BLaER1 treated with 17β-estradiol and CSF1 and Interleukin-3, amounts not matched to agents 10 nM and 100 nM (cell line): ENCODE results near the gene NACAD.

Experiments
- H3K27ac ChIP-seq, 11 experiments: shearing (Covaris generic); formaldehyde crosslinking; 2 replicates each; pipeline ENCODE4 v1.8.1; 2022
- H3K27me3 ChIP-seq, 11 experiments: shearing (Covaris generic); formaldehyde crosslinking; 2 replicates each; pipeline ENCODE4 v1.8.1; 2022
- H3K36me3 ChIP-seq, 11 experiments: shearing (Covaris generic); formaldehyde crosslinking; 2 replicates each; pipeline ENCODE4 v1.8.1; 2022
- H3K4me1 ChIP-seq, 10 experiments: shearing (Covaris generic); formaldehyde crosslinking; 2 replicates each; pipeline ENCODE4 v1.8.1; 2022
- H3K4me2 ChIP-seq, 11 experiments: shearing (Covaris generic); formaldehyde crosslinking; 2 replicates each; pipeline ENCODE4 v1.8.1; 2022
- H3K4me3 ChIP-seq, 10 experiments: shearing (Covaris generic); formaldehyde crosslinking; 2 replicates each; pipeline ENCODE4 v1.8.1; 2022
- H3K9ac ChIP-seq, 11 experiments: shearing (Covaris generic); formaldehyde crosslinking; 2 replicates each; pipeline ENCODE4 v1.8.1; 2022
- H3K9me3 ChIP-seq, 11 experiments: shearing (Covaris generic); formaldehyde crosslinking; replicated peaks in 1 of 11; 2 replicates each; pipeline ENCODE4 v1.8.1; 2022
- H4K20me1 ChIP-seq, 11 experiments: shearing (Covaris generic); formaldehyde crosslinking; 2 replicates each; pipeline ENCODE4 v1.8.1; 2022
- Cebpa-rat ChIP-seq, 11 experiments: shearing (Covaris generic); IDR thresholded peaks; 2 replicates each; pipeline ENCODE4 v1.8.1; 2022

NACAD gene

DNA sequence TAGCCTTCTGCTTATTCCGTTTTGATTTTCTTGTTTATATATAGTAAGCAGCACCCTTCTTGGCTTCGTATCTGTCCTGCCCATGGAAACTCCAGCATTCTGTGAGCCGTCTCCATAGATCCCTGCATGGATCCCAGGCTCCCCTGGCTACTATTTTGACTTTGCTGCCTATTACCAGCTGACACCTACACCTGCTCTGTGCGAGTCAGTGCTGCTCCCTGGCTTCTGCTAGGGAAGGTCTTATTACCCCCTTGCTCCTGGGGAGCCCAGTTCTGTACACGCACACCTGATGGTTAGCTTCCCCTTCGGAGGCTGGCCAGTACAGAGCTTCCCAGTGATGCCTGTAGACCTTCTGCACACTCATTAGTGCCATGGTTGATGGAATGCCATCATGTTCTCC, 35.4 kb downstream of the NACAD start:
- H3K9ac ChIP-seq, result no peak overlapping the region
- peaks cover 30 to 45% (median 38%) of the 10 kb centered on the region in 10 experiments; a peak in 19 of 20 replicates for H3K4me1 ChIP-seq
- no peaks in the 10 kb centered on the region for H3K27me3 ChIP-seq
- H3K36me3 ChIP-seq, result peaks cover 59 to 94% (median 80%) of the 10 kb centered on the region in 11 experiments
- TF ChIP-seq Cebpa-rat (IDR thresholded peaks at IDR 0.05), result no peak
- peak overlapping the region in 1 of 11 experiments; percentile 59; a peak in 1 of 22 replicates for H3K4me2 ChIP-seq
- H3K9me3 ChIP-seq, result peaks cover 0 to 26% (median 7%) of the 10 kb centered on the region in 11 experiments; a peak in 12 of 22 replicates
- H3K27ac ChIP-seq, result no peak overlapping the region
- no peak overlapping the region for H3K4me3 ChIP-seq
- H4K20me1 ChIP-seq, result peaks cover 29 to 99% (median 65%) of the 10 kb centered on the region in 11 experiments

GRCh38 chr7:45052011-45052410, 36.8 kb downstream of the NACAD start:
- H3K27me3 ChIP-seq, result no peaks in the 10 kb centered on the region
- H3K4me3 ChIP-seq, result no peak overlapping the region
- peaks cover 71 to 98% (median 87%) of the 10 kb centered on the region in 11 experiments for H3K36me3 ChIP-seq
- peaks cover 21 to 44% (median 34%) of the 10 kb centered on the region in 10 experiments; a peak in 19 of 20 replicates for H3K4me1 ChIP-seq
- peaks cover 29 to 100% (median 62%) of the 10 kb centered on the region in 11 experiments for H4K20me1 ChIP-seq
- no peak overlapping the region for H3K9ac ChIP-seq
- peak overlapping the region in 8 of 11 experiments; percentile 3 to 59 (median 36); a peak in 14 of 22 replicates for H3K4me2 ChIP-seq
- no peak overlapping the region for H3K27ac ChIP-seq
- H3K9me3 ChIP-seq, result peaks cover 0 to 26% (median 7%) of the 10 kb centered on the region in 11 experiments; a peak in 12 of 22 replicates
- TF ChIP-seq Cebpa-rat (IDR thresholded peaks at IDR 0.05), result no peak

DNA sequence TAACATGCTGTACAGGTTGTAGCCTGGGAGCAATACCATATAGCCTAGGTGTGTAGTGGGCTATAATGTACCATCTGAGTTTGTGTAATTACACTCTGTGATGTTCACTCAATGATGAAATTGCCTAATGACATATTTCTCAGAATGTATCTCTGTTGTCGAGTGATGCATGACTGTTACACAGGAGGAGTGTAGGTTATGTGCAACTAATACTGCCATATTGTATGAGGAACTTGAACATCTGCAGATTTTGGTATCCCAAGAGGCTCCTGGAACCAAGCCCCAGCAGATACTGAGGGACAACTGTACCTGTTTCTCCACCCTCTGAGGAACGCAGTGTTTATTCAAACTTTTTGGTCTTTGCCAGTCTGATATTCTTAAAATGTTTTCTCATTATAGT, 38.6 kb downstream of the NACAD start:
- H3K4me3 ChIP-seq, result no peak overlapping the region
- peaks cover 16 to 44% (median 33%) of the 10 kb centered on the region in 10 experiments; a peak in 19 of 20 replicates for H3K4me1 ChIP-seq
- peaks cover 0 to 17% (median 4%) of the 10 kb centered on the region in 11 experiments; a peak in 9 of 22 replicates for H3K9me3 ChIP-seq
- no peaks in the 10 kb centered on the region for H3K27me3 ChIP-seq
- H3K4me2 ChIP-seq, result peak overlapping the region in 8 of 11 experiments; percentile 2 to 59 (median 28); a peak in 9 of 22 replicates
- no peak overlapping the region for H3K9ac ChIP-seq
- peaks cover 29 to 99% (median 61%) of the 10 kb centered on the region in 11 experiments for H4K20me1 ChIP-seq
- no peak overlapping the region; a peak in 1 of 22 replicates for H3K27ac ChIP-seq
- peaks cover 68 to 99% (median 91%) of the 10 kb centered on the region in 11 experiments for H3K36me3 ChIP-seq
- no peak for TF ChIP-seq Cebpa-rat (IDR thresholded peaks at IDR 0.05)

DNA sequence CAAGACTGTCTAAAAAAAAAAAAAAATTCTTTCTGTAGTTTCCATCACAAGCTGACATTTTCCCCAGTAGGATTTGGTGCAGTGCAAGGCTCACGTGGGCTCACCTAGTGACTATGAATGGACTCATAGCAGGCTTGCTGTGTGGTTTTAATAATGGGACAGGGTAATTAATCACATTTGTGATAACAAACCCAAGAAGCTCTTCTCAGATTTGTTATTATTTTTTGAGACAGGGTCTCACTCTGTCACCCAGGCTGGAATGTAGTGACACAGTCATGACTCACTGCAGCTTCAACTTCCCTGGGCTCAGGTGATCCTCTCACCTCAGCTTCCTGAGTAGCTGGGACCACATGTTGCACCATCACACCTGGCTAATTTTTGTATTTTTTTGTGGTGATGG, 40.0 kb downstream of the NACAD start:
- H3K36me3 ChIP-seq, result peaks cover 68 to 100% (median 88%) of the 10 kb centered on the region in 11 experiments
- H3K27ac ChIP-seq, result no peak overlapping the region
- H3K4me1 ChIP-seq, result peaks cover 16 to 44% (median 33%) of the 10 kb centered on the region in 10 experiments; a peak in 19 of 20 replicates
- no peak overlapping the region for H3K9ac ChIP-seq
- no peak for TF ChIP-seq Cebpa-rat (IDR thresholded peaks at IDR 0.05)
- H3K9me3 ChIP-seq, result peaks cover 0 to 7% (median 0%) of the 10 kb centered on the region in 11 experiments; a peak in 2 of 22 replicates
- H4K20me1 ChIP-seq, result peaks cover 29 to 99% (median 60%) of the 10 kb centered on the region in 11 experiments
- no peak overlapping the region for H3K4me3 ChIP-seq
- H3K4me2 ChIP-seq, result no peak overlapping the region
- H3K27me3 ChIP-seq, result no peaks in the 10 kb centered on the region

GRCh38 chr7:45044338-45044737, 44.4 kb downstream of the NACAD start:
- Histone ChIP-seq H3K27me3 (no peaks in the 10 kb centered on the region), H4K20me1 (peaks cover 0 to 95% (median 33%) of the 10 kb centered on the region in 11 experiments; a peak in 19 of 22 replicates), H3K27ac (no peak overlapping the region), H3K4me1 (peaks cover 0 to 27% (median 3%) of the 10 kb centered on the region in 10 experiments; a peak in 8 of 20 replicates), H3K4me3 (no peak overlapping the region), H3K36me3 (peaks cover 86 to 100% (median 99%) of the 10 kb centered on the region in 11 experiments), H3K4me2 (0 out of 22 replicates have a peak overlapping the region, but pooled peaks of 1 of the 11 experiments have one; percentile 35), H3K9ac (no peak overlapping the region), H3K9me3 (no peaks in the 10 kb centered on the region)
- no peak for TF ChIP-seq Cebpa-rat (IDR thresholded peaks at IDR 0.05)

DNA sequence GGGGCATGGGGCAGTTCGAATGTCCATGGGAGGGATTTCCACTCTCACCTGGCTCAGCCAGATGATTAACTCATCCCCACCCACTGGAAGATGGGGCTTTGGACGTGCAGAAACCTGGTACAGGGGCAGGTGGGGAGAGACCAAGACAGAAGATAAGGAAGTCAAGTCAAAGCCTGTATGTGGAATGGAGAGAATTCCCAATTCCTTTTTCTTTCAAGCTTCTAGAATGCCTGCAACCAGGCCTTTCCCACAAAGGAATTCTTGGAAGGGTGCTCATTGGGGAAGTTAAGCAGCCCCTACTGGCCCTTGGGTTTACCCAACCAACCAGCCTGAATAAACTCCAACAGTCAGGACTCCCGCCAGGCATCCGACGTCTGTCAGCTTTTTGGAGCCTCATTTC, 49.7 kb downstream of the NACAD start:
- no peak overlapping the region for H3K9ac ChIP-seq
- H3K9me3 ChIP-seq, result no peaks in the 10 kb centered on the region
- peaks cover 64 to 86% (median 76%) of the 10 kb centered on the region in 11 experiments for H3K36me3 ChIP-seq
- no peak overlapping the region for H3K4me3 ChIP-seq
- no peaks in the 10 kb centered on the region for H3K27me3 ChIP-seq
- H3K27ac ChIP-seq, result no peak overlapping the region
- no peak overlapping the region for H3K4me2 ChIP-seq
- H4K20me1 ChIP-seq, result peaks cover 37 to 99% (median 70%) of the 10 kb centered on the region in 11 experiments
- TF ChIP-seq Cebpa-rat (IDR thresholded peaks at IDR 0.05), result no peak
- H3K4me1 ChIP-seq, result peaks cover 21 to 43% (median 23%) of the 10 kb centered on the region in 10 experiments

DNA sequence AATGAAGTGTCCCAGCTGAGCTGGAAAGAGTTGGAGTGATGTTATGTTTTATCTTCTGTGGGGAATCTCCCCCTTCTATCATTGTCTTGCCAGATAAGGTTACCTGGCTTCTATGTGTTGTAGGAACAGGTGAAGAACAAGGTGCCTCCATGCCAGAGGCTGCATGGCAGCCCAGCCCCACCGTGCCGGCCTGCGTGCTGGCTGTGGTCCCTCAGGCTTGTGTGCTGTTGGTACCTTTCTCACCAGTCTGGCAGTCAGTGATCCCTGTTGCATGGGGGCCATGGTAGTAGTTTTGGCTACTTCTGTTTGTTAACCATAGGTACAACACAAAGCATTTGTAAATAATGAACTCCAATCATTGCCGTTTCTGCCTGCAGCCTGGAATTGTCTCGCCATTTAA, 50.9 kb downstream of the NACAD start:
- H3K27ac ChIP-seq, result no peak overlapping the region
- no peak overlapping the region for H3K4me2 ChIP-seq
- no peak for TF ChIP-seq Cebpa-rat (IDR thresholded peaks at IDR 0.05)
- H3K4me1 ChIP-seq, result peaks cover 30 to 54% (median 35%) of the 10 kb centered on the region in 10 experiments
- H3K9me3 ChIP-seq, result no peaks in the 10 kb centered on the region
- H4K20me1 ChIP-seq, result peaks cover 35 to 99% (median 72%) of the 10 kb centered on the region in 11 experiments
- no peak overlapping the region for H3K9ac ChIP-seq
- peaks cover 52 to 86% (median 71%) of the 10 kb centered on the region in 11 experiments for H3K36me3 ChIP-seq
- H3K27me3 ChIP-seq, result no peaks in the 10 kb centered on the region
- H3K4me3 ChIP-seq, result no peak overlapping the region

- Histone ChIP-seq H3K27me3 (no peaks in the 10 kb centered on the region), H3K9me3 (no peaks in the 10 kb centered on the region), H3K36me3 (peaks cover 52 to 86% (median 69%) of the 10 kb centered on the region in 11 experiments), H3K27ac (0 out of 22 replicates have a peak overlapping the region, but pooled peaks of 3 of the 11 experiments have one; percentile 0 to 13 (median 6)), H3K4me3 (no peak overlapping the region), H4K20me1 (peaks cover 37 to 100% (median 79%) of the 10 kb centered on the region in 11 experiments), H3K4me1 (peaks cover 41 to 65% (median 46%) of the 10 kb centered on the region in 10 experiments), H3K4me2 (peak overlapping the region; percentile 36 to 62 (median 49); a peak in 21 of 22 replicates), H3K9ac (peak overlapping the region in 2 of 11 experiments; percentile 14 to 17; a peak in 2 of 22 replicates)
- no peak for TF ChIP-seq Cebpa-rat (IDR thresholded peaks at IDR 0.05)
These were observed 52.0 kb downstream of the NACAD start for GRCh38 chr7:45036796-45037195.

DNA sequence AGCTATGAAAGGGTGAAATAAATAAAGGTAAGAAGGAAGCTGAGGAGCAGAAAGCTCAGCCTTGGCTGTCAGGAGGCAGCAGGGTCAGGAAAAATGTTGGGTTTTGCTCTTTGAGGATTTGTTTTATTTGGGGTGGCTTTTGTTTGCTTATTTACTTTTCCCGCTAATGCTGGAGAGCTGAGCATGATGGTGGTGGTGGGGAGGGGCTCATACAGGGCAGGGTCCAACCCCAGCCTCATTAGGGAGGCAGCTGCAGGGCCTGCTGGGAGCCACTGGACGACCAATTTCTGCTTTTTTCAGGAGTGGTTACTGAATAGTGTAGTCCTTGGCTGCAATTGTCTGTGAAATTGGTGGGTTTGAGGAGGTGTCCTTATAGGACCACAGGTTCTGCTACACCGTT, 52.5 kb downstream of the NACAD start:
- H3K27me3 ChIP-seq, result no peaks in the 10 kb centered on the region
- H3K4me3 ChIP-seq, result no peak overlapping the region
- peak overlapping the region in 5 of 11 experiments; percentile 0 to 29 (median 13); a peak in 1 of 22 replicates for H3K27ac ChIP-seq
- H3K4me1 ChIP-seq, result peaks cover 43 to 68% (median 49%) of the 10 kb centered on the region in 10 experiments
- H3K36me3 ChIP-seq, result peaks cover 52 to 86% (median 69%) of the 10 kb centered on the region in 11 experiments
- H3K4me2 ChIP-seq, result peak overlapping the region; percentile 36 to 62 (median 49)
- TF ChIP-seq Cebpa-rat (IDR thresholded peaks at IDR 0.05), result no peak
- no peaks in the 10 kb centered on the region for H3K9me3 ChIP-seq
- H3K9ac ChIP-seq, result peak overlapping the region in 7 of 11 experiments; percentile 4 to 43 (median 14); a peak in 7 of 22 replicates
- H4K20me1 ChIP-seq, result peaks cover 37 to 100% (median 83%) of the 10 kb centered on the region in 11 experiments
